Measurements from ENCODE around the gene KIF20A. TPM values are rescaled to one million over a fixed set of nuclear protein-coding genes. Genes with fewer than 3 reads are reported as not detected.
"Not testable (repeated sequence)": the region's sequence is repeated elsewhere in the genome, so short reads cannot be mapped to it uniquely, and the experiment has no call there.

The KIF20A gene
- total RNA-seq, 2 donors from 2014 or later = 0.26 TPM; not detected in 1

DNA sequence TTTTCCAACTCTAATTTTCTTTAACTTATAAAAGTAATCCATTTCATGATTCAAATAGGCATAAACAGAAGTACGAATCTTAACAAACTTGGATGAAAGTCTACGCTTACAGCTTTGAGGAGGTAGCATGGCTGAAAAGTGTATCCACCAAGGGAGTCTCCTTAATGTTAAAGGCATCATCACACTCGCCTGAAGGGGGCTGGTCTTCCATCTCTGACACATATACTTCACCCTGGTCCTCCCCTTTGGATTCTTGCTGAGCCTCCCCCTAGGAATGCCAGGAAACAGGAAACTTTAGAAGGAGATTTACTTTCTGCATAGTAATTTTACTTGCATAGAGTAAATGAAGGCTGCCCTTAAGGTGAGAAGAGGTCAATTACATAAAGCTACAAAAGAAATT is 29.4 kb upstream of the KIF20A start:
- intact Hi-C loops (cut with DNase I) = no loop called here
- TF ChIP-seq, protein P1, sequence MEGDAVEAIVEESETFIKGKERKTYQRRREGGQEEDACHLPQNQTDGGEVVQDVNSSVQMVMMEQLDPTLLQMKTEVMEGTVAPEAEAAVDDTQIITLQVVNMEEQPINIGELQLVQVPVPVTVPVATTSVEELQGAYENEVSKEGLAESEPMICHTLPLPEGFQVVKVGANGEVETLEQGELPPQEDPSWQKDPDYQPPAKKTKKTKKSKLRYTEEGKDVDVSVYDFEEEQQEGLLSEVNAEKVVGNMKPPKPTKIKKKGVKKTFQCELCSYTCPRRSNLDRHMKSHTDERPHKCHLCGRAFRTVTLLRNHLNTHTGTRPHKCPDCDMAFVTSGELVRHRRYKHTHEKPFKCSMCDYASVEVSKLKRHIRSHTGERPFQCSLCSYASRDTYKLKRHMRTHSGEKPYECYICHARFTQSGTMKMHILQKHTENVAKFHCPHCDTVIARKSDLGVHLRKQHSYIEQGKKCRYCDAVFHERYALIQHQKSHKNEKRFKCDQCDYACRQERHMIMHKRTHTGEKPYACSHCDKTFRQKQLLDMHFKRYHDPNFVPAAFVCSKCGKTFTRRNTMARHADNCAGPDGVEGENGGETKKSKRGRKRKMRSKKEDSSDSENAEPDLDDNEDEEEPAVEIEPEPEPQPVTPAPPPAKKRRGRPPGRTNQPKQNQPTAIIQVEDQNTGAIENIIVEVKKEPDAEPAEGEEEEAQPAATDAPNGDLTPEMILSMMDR (IDR thresholded peaks at IDR 0.05) = no peak
- no peak for TF ChIP-seq POLR2A (IDR thresholded peaks at IDR 0.05)
- H3K4me3 ChIP-seq = no peak overlapping the region
- WGBS, 2 donors = 49 to 50% methylated on average over 3 of the region's 3 CpGs
- no peak for ATAC-seq
- DNase-seq = no peak
- no peaks in the 10 kb centered on the region for H3K9me3 ChIP-seq
- H3K27ac ChIP-seq = no peak overlapping the region
- H3K4me1 ChIP-seq = no peaks in the 10 kb centered on the region
- no peaks in the 10 kb centered on the region for H3K27me3 ChIP-seq
- no peaks in the 10 kb centered on the region for H3K36me3 ChIP-seq (replicated peaks in 1 of 2; ENCODE audit: insufficient read depth in 1 of 2, low read depth in 2 of 2)

DNA sequence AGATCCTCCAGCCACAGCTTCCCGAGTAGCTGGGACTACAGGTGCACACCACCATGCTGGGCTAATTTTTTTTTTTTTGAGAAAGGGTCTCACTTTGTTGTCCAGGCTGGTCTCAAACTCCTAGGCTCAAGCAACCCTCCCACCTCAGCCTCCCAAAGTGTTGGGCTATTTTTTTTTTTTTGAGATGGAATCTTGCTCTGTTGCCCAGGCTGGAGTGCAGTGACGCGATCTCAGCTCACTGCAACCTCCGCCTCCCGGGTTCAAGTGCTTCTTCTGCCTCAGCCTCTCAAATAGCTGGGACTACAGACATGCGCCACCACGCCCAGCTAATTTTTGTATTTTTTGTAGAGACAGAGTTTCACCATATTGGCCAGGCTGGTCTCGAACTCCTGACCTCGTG is 22.9 kb upstream of the KIF20A start:
- H3K4me1 ChIP-seq; H3K4me3 ChIP-seq; intact Hi-C loops (cut with DNase I); H3K27ac ChIP-seq; H3K9me3 ChIP-seq; DNase-seq; H3K27me3 ChIP-seq; ATAC-seq: not testable (repeated sequence)
- 94 to 97% methylated on average over 9 of the region's 9 CpGs for WGBS, 2 donors
- peaks cover 16 to 32% of the 10 kb centered on the region in 2 donors for H3K36me3 ChIP-seq (replicated peaks in 1 of 2; ENCODE audit: insufficient read depth in 1 of 2, low read depth in 2 of 2)

DNA sequence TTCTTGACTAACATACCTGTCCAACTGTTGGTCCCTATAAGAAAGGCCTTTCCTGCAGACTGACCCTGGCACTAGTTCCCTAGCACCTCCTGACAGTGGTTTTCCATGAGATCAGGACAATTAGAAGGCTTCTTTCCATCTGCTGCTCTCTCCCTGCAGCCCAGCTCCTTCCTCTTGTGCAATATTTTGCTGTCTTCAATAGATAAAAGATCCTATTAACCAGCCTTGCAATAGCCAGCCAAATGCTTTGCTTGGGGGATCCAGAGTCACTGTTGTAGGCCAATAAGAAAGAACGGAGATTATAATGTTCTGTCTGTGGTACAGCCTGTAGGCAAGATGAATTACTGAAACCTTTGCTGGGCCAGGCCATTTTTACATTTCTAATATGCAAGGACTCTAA is 21.3 kb upstream of the KIF20A start:
- WGBS, 2 donors = 79 to 92% methylated on average over 1 of the region's 1 CpG
- peaks cover 28 to 47% of the 10 kb centered on the region in 2 donors for H3K36me3 ChIP-seq (replicated peaks in 1 of 2; ENCODE audit: insufficient read depth in 1 of 2, low read depth in 2 of 2)
- H3K27ac ChIP-seq = no peak overlapping the region
- H3K4me3 ChIP-seq = no peak overlapping the region
- no peaks in the 10 kb centered on the region for H3K27me3 ChIP-seq
- DNase-seq (no peak), ATAC-seq (no peak)
- intact Hi-C loops (cut with DNase I) = no loop called here
- no peaks in the 10 kb centered on the region for H3K4me1 ChIP-seq
- H3K9me3 ChIP-seq = no peaks in the 10 kb centered on the region
- TF ChIP-seq POLR2A (IDR thresholded peaks at IDR 0.05) = no peak
- TF ChIP-seq, protein P1 (IDR thresholded peaks at IDR 0.05) = no peak

DNA sequence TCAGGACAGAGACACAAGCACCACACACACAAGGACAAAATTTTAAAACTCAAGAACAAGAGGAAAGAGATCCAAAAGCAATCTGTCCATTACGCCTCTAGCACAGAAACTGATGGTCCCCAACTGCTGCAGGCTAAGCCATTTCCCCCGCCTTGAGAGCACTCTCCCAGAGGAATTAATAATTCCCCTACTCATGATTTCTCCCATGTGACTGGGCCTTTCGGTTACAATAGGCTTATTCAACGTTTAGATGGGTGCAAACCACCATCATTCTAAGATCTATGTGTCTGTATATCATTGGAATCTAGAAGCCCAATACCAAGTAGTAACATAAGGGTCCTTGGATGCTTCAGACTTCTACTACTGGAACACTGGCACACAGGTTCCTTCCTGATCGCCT is 19.2 kb upstream of the KIF20A start:
- H3K9me3 ChIP-seq = no peaks in the 10 kb centered on the region
- no peak overlapping the region for H3K27ac ChIP-seq
- 85 to 94% methylated on average over 5 of the region's 5 CpGs for WGBS, 2 donors
- ATAC-seq (no peak), DNase-seq (no peak)
- no peaks in the 10 kb centered on the region for H3K4me1 ChIP-seq
- no peak overlapping the region for H3K4me3 ChIP-seq
- peaks cover 41 to 66% of the 10 kb centered on the region in 2 donors for H3K36me3 ChIP-seq (replicated peaks in 1 of 2; ENCODE audit: insufficient read depth in 1 of 2, low read depth in 2 of 2)
- no peaks in the 10 kb centered on the region for H3K27me3 ChIP-seq
- intact Hi-C loops (cut with DNase I) = no loop called here
- TF ChIP-seq, protein P1 (IDR thresholded peaks at IDR 0.05) = no peak
- TF ChIP-seq POLR2A (IDR thresholded peaks at IDR 0.05) = no peak

DNA sequence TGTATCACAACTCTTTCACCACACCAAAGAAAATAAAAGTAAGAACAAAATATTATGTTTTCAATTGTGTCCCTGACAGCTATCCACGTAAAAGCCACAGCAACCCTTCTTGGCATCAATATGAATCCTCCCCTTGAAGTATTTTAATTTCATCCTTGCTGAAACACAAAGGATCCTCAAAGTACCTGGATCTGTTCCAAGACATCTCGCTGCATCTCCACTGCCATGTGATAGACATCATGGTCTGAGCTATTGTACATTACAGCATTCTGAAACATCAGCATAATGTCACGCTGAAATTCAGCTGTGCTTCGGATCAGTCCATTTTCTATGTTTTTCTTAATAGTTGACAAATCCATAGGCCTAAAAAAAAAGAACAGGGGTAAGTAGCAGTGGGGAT is 18.2 kb upstream of the KIF20A start:
- Histone ChIP-seq H3K4me1 (no peaks in the 10 kb centered on the region), H3K4me3 (no peak overlapping the region), H3K36me3 (replicated peaks in 1 of 2; ENCODE audit: insufficient read depth in 1 of 2, low read depth in 2 of 2) (peaks cover 50 to 74% of the 10 kb centered on the region in 2 donors), H3K27ac (no peak overlapping the region), H3K27me3 (no peaks in the 10 kb centered on the region), H3K9me3 (no peaks in the 10 kb centered on the region)
- 93 to 96% methylated on average over 4 of the region's 4 CpGs for WGBS, 2 donors
- intact Hi-C loops (cut with DNase I) = no loop called here
- TF ChIP-seq, protein P1 (IDR thresholded peaks at IDR 0.05) = no peak
- no peak for TF ChIP-seq POLR2A (IDR thresholded peaks at IDR 0.05)
- DNase-seq (no peak), ATAC-seq (no peak)

Data from body of pancreas (tissue), 4 donors.